GM19328 (cell line): ENCODE measurements around the gene SGSM1.

ENCODE experiments used
- ATAC-seq: cut with Tn5 transposase; IDR thresholded peaks from one replicate; pipeline ENCODE4 v1.9.1; 2021; ENCODE audit warnings: mild to moderate bottlenecking, moderate library complexity; ENCODE audit not compliant: unreplicated experiment

Gene SGSM1

GRCh38 chr22:24975125-24975640 lies 169.2 kb downstream of the SGSM1 start:
- ATAC-seq = no peak

GRCh38 chr22:24975813-24976341 lies 169.9 kb downstream of the SGSM1 start:
- ATAC-seq = no peak

- no peak for ATAC-seq
Measured at GRCh38 chr22:24976442-24977218, 170.6 kb downstream of the SGSM1 start.
